Measurements from ENCODE around the gene CLTC. TPM values are rescaled to one million over a fixed set of nuclear protein-coding genes. Genes with fewer than 3 reads are reported as not detected.

CLTC gene
- total and polyA plus RNA-seq, 2 of the 13 experiments (the other 11 are each of a cell fraction or from before 2014, with no cell fraction given): 134 to 283 TPM

- no peak overlapping the region for H3K4me2 ChIP-seq (ENCODE audit: low read depth, low read length)
- DNase-seq (ENCODE audit: low spot score) (no peak), ATAC-seq (no peak), FAIRE-seq (no peak)
- H3K36me3 ChIP-seq (replicated peaks in 1 of 2; ENCODE audit: control insufficient read depth in 1 of 2, insufficient read depth in 2 of 2, low read length in 2 of 2): peaks cover 36 to 98% of the 10 kb centered on the region in 2 experiments
- BruUV-seq (replicated peaks): no TSS peak
- CTCF ChIA-PET (ENCODE audit: low intra/inter-chr PET ratio, low total read pairs): no interaction called here
- H3K27ac ChIP-seq (ENCODE audit: extremely low read length, insufficient read depth, low read length): no peak overlapping the region
- H3K9ac ChIP-seq (ENCODE audit: insufficient read depth, low read depth, low read length): no peak overlapping the region
- H4K20me1 ChIP-seq (ENCODE audit: insufficient read depth, low read length): peaks cover 7% of the 10 kb centered on the region; the same call in 1 of the 2 replicates
- peaks cover 17% of the 10 kb centered on the region for H3K79me2 ChIP-seq (ENCODE audit: insufficient read depth, low read length)
- no peaks in the 10 kb centered on the region for H3K4me1 ChIP-seq (ENCODE audit: insufficient read depth, low read length)
- intact Hi-C loops (cut with micrococcal nuclease; ENCODE audit: unreplicated experiment) (no loop called here), in situ Hi-C loops (cut with HindIII; ENCODE audit: extremely low pct_ligation_motif_present, low pct_unique_long_range_greater_than_20kb) (no loop called here)
- H2AFZ ChIP-seq (ENCODE audit: low read length): no peak overlapping the region
- POLR2A ChIA-PET: no interaction called here
- no peak overlapping the region for H3K4me3 ChIP-seq (replicated peaks in 1 of 3; ENCODE audit: insufficient read depth in 1 of 3, low read depth in 2 of 3, low read length in 3 of 3)
- H3K27me3 ChIP-seq (ENCODE audit: control insufficient read depth in 1 of 2, insufficient read depth in 2 of 2, low read length in 2 of 2): no peaks in the 10 kb centered on the region
- no peaks in the 10 kb centered on the region for H3K9me3 ChIP-seq (ENCODE audit: low read length)
- TF ChIP-seq SRY (CRISPR knock-in tag; IDR thresholded peaks at IDR 0.05) (no peak), ARNT (IDR thresholded peaks at IDR 0.05) (no peak), EED (CRISPR knock-in tag; IDR thresholded peaks at IDR 0.05) (no peak), KAT7 (CRISPR knock-in tag; IDR thresholded peaks at IDR 0.05; ENCODE audit: borderline replicate concordance) (no peak), SNAPC5 (CRISPR knock-in tag; IDR thresholded peaks at IDR 0.05; ENCODE audit: borderline replicate concordance) (no peak), CHD4 (IDR thresholded peaks at IDR 0.05; ENCODE audit: borderline replicate concordance, low read length) (no peak), ZNF280B (CRISPR knock-in tag; IDR thresholded peaks at IDR 0.05; ENCODE audit: borderline replicate concordance) (no peak), AFF4 (CRISPR knock-in tag; IDR thresholded peaks at IDR 0.05) (no peak), ZBTB37 (CRISPR knock-in tag; IDR thresholded peaks at IDR 0.05) (no peak), ZNF253 (CRISPR knock-in tag; IDR thresholded peaks at IDR 0.05; ENCODE audit: borderline replicate concordance) (no peak), ZNF703 (CRISPR knock-in tag; IDR thresholded peaks at IDR 0.05; ENCODE audit: borderline replicate concordance) (no peak), GATAD2A (CRISPR knock-in tag; IDR thresholded peaks at IDR 0.05) (no peak), NKX3-1 (CRISPR knock-in tag; IDR thresholded peaks at IDR 0.05) (no peak), FOXM1 (CRISPR knock-in tag; IDR thresholded peaks at IDR 0.05) (no peak), BCL6 (CRISPR knock-in tag; IDR thresholded peaks at IDR 0.05) (no peak), HOXA3 (CRISPR knock-in tag; IDR thresholded peaks at IDR 0.05) (no peak)
- TF ChIP-seq, protein P1, sequence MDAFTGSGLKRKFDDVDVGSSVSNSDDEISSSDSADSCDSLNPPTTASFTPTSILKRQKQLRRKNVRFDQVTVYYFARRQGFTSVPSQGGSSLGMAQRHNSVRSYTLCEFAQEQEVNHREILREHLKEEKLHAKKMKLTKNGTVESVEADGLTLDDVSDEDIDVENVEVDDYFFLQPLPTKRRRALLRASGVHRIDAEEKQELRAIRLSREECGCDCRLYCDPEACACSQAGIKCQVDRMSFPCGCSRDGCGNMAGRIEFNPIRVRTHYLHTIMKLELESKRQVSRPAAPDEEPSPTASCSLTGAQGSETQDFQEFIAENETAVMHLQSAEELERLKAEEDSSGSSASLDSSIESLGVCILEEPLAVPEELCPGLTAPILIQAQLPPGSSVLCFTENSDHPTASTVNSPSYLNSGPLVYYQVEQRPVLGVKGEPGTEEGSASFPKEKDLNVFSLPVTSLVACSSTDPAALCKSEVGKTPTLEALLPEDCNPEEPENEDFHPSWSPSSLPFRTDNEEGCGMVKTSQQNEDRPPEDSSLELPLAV (CRISPR knock-in tag; conservative IDR thresholded peaks at IDR 0.05; ENCODE audit: low read depth): no peak
- TF ChIP-seq, protein P2, sequence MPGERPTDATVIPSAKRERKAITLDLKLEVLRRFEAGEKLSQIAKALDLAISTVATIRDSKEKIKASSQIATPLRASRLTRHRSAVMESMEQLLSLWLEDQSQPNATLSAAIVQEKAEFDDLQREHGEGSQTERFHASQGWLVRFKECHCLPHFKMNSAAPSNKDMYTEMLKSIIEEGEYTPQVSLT (CRISPR knock-in tag; IDR thresholded peaks at IDR 0.05; ENCODE audit: borderline replicate concordance, low read depth): no peak
Observed at GRCh38 chr17:59651346-59651745, 31.7 kb downstream of the CLTC start.
